HG02678 (cell line): ENCODE measurements around the gene PMS1.
"Not testable (repeated sequence)": the region's sequence is repeated elsewhere in the genome, so short reads cannot be mapped to it uniquely, and the experiment has no call there.

ENCODE experiments used
- ATAC-seq: cut with Tn5 transposase; IDR thresholded peaks from one replicate; pipeline ENCODE4 v1.9.1; 2021; ENCODE audit warnings: mild to moderate bottlenecking, moderate library complexity; ENCODE audit not compliant: unreplicated experiment

Gene PMS1

DNA sequence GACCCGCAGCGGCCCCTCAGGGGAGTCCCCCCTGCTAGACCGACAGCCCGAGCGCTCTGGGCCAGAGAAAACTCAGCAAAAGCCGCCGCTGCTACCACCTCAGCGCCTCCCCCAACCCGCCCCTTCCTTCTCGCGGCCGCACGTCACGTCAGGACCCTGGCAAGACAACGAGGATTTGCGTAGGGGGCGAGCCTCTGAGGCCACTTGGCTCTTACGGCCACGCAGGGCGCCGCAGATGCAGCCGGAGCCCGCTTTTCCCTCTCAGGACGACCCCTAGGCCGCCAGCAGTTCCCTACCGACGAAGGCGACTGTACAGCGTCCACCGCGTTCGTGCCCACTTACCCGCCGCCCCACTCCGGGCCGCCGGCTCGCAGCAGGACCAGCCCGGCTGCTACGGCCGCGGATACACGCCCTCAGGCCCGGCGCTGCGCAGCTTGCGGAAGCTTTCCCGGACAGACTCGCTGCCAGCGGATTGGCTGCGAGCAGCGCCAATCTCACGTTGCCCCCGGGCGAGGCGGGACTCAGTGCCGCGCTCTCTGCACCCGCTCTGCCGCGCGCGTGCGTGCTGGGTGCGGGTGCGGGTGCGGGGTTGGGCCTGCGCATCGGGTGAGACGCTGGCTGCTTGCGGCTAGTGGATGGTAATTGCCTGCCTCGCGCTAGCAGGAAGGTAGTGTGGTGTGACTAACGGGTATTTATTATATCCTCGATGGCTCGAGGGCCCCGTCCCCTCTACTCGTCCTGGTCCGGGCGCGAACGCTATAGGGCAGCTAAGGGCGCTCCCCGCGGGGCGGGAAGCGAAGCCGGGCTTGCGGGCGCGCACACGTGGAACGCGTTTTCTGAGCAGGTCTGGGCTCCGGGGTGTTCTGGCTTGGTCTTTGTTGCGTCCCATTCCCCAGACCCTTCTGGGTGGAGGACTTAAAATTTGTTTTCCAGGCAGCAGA, at the start of gene PMS1, which contains the start of gene ORMDL1:
Gene PMS1 (plus strand): TSS at position 524 of the 941 bp plus-strand sequence. CDS start 7,360 bp downstream, outside the sequence.
Gene ORMDL1 (minus strand): TSS at position 413 of the 941 bp plus-strand sequence. CDS start 1,744 bp downstream, outside the sequence.
- ATAC-seq: peak; percentile 92

DNA sequence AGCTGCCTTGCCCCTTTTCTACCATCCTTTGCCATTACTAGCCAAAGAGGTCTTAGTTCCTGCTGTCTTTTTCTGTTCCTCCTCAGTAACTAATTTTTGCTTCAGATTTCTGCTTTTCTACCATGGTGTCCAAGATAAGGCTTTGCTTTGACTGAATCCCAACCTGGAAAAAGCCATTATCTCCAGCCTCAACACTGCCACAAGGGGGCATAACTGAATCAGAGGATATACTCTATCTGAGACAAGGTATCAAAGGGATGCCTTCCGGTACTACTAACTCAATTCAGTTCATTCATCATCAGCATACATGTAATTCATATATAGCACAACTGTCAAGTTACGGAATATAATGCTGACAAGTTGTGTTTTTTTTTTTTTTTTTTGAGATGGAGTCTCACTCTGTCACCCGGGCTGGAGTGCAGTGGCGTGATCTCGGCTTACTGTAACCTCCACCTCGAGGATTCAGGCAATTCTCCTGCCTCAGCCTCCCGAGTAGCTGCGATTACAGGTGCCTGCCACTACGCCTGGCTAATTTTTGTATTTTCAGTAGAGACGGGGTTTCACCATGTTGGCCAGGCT, 33.1 kb upstream of the PMS1 start:
- ATAC-seq: peak; percentile 69

DNA sequence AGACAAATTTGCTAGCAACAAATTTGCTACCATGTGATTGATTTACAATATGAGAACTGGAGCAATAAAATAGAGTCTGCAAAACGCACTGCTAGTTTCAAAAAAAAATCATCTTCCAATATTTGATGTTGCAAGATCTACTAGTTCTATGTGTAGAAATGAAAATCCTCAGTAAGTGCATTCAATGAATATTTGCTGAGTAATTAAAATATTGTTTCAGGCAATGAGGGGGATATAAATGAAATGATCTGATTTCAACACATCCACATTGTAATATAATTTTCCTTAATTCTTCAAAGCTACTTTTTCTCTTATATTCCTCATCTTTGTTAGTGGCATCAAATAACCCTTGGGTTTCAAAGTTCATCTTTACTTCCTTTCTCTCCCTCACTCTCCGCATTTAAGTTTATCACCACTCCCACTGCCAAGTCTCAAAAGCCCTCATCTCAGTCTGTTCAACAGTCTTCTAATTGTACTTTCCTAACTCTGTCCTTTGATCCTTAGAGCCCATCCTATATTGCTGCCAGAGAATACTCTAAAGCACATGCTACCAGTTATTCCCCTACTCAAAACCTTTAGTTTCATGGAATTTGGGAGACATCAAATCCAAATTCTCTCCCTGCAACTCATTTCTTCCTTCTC, 27.8 kb upstream of the PMS1 start:
- no peak for ATAC-seq

DNA sequence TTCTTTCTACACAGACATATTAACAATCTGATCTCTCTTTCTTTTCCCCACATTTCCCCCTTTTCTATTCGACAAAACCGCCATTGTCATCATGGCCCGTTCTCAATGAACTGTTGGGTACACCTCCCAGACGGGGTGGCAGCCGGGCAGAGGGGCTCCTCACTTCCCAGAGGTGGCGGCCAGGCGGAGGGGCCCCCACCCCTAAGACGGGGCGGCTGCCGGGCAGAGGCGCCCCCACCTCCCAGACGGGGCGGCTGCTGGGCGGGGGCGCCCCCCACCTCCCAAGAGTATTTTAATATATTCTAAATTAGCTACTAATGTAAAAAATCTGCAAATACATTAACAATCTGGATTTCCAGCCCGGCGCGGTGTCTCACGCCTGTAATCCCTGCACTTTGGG, 24.1 kb upstream of the PMS1 start:
- ATAC-seq: not testable (repeated sequence)

DNA sequence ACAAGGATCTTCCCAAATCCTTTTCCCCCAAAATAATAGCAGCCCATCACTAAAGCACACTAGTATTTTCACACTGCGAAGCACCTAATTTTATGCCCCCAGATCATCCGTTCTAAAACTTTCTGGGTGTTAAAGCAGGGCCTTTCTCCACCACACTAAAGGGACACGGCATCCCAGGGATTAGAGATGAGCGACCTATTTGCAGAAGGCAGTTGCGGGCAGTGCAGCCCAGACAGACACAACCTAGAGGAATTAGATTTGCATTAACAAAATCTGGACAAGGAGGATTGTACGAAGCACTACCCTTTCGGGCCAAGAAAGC, 22.1 kb upstream of the PMS1 start:
- no peak for ATAC-seq

DNA sequence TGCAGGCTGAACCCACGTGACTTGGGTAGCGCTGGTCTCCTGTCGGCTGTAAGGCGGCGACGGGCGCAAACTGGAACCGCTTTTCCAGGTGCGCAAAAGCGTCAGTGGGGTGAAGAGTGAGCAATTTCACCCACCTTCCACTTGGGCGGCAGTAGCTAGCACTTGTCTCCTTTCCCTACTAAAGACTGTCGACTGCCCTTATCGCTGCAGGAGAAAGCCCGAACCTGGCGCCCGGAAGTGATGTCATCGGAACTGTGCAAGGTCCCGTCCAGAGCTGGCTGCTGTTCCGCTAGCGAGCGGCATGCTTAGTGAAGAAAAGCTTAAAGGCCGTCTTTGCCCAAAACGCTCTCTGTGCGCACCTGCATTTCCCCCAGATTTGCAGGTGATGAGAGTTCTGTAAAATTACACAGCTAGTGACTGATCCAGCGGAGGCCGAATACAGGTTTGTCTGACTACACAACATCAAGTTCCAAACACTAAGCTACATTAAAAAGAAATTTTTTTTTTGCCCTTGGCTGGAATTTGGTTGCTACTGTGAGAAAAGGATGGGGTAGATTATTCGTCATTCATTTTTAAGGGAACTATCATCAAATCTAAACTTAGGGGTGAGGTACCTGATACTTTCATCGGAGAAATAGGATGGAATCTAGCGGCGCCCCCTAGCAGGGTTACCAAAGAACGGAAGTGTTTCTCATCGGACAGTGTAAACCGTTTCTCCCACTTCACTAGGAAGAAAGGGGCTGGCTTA, 21.5 kb upstream of the PMS1 start, which contains the start of gene OSGEPL1:
Gene OSGEPL1 (minus strand): TSS at position 242 of the 748 bp plus-strand sequence. CDS start 1,152 bp downstream, outside the sequence.
- ATAC-seq: peak; percentile 95

DNA sequence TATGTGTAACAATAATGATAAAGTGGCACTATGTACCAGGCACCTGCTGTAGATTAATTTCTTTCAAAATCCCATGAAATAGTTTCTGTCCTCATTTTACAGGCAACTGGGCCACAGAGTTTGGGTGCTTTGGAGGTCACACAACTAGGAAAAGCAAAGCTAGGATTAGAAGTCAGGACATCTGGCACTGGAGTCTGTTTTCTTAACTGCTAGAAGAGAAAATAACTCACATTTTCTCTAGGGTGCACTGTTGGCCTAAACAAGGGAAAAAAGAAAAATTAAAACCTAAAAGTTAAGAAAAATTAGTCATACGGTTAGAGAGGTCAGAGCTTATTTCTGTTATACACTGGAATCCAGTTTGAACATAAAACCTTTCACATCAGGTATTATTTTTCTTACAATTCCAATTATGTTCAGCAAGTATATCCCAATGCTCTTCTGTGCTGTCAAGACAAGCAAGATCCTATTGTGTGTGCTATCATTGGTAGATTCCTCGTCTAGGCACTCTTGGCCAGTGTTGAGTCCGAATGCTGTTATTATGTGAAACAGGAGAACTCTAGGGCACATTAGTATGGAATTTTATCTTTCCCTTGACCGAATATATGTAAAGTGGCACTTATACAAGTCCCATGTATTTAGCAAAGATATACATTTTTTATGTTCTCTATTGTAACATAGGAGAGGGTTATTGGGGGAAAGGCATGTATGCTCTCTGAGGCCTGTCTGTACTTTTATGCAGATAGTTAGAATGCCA, 20.2 kb upstream of the PMS1 start:
- no peak for ATAC-seq

DNA sequence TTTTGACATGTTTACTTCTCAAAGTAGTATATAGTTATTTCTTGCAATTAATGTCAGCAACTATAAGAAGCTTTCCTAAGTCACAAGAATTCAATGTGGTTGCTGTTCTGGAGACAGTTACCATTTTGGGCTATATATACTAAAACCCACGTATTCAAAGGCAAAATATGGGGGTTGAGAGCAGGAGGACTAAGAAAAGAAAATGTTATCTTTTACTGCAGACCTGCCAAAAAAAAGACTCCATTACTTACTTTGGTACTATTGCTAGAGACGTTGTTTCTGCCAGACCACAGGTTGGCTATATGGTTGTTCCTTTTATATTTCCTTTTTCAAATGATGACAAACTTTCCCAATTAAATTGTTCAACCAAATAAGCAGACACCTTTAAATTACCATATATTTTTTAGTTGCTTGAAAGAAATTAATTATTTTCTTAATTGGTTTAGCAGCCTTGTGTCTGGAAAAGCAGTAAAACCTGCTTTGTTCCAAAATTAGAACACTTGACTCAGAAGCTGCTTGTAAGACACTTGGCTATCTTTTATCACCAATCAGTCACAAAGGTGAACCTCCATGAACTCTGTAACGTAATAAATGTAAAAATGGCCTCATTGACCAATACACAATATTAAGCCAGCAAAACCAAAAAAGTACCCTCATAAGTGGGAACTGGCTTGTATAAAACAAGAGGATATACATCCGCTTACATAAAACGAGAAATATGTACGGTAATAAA, 13.5 kb upstream of the PMS1 start:
- ATAC-seq: no peak

DNA sequence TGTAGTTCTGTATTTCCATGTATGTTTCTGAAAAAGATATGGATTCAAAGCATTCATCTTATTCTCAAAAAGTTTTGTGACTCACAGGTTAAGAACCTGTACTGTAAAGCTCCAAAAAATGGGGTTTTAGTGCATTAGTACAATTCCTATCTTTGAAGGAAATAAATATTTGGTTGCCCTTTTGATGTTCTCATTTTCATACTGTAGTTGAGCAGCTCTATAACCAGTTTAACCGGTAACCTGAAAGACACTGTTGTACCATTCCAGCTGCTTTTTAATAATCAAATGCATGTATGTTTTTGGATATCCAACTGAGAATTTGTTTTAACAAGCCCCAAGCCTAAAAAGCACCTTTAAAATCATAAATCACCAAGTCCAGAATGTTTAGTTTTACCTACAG, 12.0 kb upstream of the PMS1 start:
- no peak for ATAC-seq

DNA sequence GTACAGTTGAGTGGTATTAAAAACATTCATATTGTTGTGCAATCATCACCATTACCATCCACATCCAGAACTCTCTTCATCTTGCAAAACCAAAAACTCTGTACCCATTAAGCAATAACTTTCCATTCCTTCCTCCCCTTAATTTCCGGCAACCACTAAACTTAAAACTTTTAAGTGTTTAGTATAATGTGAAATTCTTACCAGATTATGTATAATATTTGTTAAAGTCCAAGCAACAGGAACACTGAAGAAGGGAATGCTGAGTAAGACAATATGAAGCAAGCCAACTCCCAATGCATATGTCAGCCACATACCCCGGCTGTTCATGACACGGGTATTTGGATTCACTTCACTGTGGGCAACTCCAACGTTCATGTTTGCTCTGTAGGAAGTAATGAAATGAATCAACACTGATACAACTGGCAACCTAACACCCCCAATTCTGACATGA, 2.0 kb upstream of the PMS1 start:
- ATAC-seq: no peak

DNA sequence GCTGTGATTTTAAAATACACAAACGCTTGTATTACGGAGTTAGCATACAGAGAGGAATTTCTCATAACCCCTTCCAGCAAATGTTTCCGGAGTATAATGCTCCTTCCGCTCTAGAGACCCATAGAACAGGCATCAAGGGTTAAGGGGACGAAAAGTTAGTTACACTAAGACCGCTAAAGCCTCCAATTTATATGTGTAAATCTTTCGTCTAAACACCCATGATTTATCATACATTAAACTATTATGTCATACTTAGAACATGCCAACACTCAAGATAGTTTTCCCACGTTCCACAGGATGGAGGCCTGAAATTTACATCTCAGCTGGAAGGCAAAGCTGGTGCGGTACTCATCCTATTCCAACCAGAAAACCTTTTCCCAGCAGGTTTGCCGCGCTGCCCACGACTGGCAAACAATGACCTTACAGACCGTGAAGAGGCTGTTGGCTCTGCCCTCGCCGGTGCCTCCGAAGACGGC, 761 bp upstream of the PMS1 start:
- peak; percentile 15 for ATAC-seq

DNA sequence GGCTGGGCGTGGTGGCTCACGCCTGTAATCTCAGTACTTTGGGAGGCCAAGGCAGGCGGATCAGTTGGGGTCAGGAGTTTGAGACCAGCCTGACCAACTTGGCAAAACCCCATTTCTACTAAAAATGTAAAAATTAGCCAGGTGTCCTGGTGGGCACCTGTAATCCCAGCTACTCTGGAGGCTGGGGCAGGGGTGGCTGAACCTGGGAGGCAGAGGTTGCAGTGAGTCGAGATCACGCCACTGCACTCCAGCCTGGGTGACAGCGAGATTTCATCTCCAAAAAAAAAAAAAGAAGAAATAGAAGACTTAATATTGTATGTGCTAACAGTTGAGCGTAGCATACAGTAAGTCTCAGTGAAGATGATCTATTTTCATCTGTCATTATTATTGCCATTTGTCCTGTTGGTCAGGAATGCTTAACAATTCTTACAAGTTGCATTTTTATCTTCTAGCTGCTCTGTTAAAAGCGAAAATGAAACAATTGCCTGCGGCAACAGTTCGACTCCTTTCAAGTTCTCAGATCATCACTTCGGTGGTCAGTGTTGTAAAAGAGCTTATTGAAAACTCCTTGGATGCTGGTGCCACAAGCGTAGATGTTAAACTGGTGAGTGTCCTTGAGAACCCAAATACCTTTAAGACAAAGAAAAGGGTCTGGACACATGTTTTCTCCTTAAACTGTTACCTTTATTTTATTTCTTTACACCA, 7.2 kb downstream of the PMS1 start:
- no peak for ATAC-seq

DNA sequence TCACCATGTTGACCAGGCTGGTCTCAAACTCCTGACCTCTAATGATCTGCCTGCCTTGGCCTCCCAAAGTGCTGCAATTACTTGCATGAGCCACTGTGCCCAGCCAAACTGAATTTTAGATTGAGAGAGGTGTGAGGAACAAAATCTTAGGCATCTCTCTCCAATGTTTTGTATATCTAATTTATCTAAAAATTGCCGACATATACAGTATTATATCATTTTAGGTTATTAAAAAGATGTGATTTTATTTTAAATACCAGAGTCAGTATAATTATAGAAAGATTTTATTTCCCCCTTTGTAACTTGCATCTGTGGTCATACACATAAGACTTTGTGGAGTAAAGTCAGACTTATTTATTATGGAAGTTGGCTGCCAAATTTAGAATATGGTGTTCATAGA, 10.1 kb downstream of the PMS1 start:
- no peak for ATAC-seq

DNA sequence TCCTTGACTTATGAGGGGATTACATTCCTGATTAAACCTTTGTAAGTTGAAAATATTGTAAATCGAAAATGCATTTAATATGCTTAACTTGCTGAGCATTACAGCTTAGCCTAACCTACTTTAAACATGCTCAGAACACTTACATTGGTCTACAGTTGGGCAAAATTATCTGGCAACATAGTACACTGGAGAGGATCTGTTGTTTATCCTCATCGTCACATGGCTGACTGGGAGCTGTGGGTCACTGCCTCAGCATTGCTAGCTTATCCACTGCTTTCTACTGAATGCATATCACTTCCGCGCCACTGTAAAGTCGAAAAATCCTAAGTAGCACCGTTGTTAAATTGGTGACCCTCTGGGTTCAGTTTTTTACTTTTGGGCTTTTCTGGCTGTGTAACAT, 13.7 kb downstream of the PMS1 start:
- ATAC-seq: no peak

DNA sequence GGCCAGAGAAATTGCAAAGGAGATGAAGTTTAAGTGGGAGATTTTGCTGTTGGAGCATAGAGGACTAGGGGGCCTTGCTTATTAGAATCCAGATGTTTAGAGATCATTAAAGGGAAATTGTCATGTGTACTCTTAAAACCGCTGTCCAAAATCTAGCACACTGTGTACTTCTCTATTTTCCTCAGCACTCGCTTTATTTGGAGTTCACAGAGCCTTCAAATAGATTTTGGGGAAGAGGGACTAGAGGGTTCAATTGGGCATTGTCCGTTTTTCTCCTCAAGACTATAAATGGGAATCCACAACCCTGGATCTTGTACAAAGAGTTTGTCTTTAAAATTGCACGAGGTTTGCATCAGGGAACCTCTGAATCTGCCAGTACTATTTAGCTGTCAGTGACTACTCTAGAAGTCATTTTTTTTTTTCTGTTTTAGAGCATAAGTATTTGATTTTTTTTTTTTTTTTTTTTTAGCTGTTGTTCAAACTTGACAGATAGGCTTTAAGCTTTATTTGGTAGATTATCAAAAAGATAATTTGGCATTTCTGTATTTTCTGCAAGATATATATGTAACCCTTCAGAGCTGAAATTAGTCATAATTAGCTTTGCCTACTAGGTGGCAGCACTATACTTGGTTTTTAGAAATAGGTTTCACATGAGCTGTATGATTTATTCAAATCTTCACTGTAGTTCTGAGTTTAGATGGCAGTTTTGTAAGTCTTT, 14.2 kb downstream of the PMS1 start:
- peak; percentile 80 for ATAC-seq

DNA sequence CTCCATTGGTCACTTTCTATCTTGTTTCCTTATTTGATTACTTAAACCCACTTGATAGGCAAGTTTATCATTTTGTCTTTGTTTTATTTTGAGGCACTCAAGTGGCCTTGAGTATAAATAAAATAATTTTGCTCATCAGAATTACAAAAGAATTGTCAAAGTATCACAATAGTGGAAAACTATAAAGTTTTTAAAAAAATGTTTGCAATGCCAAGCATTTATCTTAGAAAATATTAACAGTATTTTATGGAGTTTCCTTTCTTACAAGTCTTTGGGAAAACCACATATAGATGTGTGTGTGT, 14.7 kb downstream of the PMS1 start:
- ATAC-seq: no peak

DNA sequence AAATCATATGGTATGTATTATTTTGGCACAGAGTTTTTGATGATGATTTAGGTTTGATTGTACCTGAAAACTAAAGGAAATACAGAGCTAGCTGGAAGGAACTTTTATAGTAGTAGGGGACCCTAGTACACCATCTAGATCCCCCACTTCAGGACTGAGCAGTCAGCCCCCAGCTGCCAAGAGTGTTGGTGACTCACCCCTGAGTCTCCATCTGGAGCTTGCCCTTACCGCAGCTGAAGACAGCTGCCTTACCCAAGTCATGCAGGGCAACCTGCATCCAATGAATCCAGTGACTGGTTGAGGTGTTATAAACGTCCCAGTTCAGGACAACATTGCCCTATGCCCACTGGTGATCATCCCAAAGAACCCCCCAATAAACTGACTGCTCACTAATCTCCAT, 15.3 kb downstream of the PMS1 start:
- no peak for ATAC-seq

DNA sequence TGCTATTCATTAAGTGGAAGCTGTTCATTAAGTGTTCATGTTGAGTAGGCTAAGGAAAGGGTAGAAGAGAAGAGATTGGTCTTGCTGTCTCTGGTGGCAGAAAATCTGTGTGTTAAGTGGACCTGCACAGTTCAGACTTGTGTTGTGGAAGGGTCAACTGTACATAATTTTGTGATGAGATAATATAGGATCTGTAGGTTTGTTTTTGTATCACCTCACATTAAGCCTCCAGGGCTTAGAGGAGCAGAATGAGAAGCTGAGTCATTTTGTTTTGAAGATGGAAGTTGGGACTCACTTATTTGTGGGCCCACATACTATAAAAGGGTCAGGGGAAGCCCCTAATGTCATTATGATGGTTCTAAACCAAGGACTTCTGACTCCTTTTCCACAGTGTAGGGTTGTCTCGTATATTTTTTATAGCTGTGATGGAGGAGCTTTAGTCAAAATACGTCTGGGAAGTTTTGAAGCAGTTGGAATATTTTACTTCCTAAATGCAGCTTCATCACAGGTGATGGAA, 18.2 kb downstream of the PMS1 start:
- no peak for ATAC-seq
